ENCODE results near the gene PRPS1L1.

The PRPS1L1 gene

DNA sequence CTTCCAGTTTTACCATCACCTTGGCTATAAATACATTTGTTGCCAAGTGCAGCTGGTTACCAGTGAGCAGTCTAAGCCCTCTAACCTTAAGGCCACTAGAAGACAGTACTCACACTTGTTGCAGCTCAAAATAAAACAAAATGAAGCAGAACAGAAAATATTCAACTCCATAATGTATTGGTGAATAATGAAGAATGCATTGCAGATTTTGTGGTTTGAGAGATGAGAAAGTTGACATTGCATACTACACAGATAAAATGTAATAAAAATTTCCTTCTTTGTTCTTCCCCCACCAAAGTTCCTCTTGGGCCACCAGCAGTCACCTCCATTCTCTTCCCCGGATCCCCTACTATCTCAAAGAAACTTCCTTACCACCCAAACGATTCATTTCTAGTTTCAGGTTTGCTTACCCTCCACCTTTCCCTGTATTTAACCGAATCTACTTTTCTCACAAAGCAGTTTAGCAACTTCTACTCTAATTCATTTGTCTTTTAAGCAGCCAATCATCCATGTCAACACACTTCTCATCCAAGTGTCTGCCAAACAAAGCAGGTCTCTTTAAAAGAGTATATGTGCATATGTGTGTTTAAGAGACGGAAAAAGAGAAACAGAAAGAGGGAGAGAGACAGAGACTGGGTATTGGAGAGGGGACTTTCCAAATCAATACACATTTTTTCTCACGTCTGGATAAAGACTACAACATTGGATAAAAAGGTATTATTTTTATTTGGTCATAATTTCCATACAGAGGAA is 35.7 kb upstream of the PRPS1L1 start:
- TF ChIP-seq, protein P1, sequence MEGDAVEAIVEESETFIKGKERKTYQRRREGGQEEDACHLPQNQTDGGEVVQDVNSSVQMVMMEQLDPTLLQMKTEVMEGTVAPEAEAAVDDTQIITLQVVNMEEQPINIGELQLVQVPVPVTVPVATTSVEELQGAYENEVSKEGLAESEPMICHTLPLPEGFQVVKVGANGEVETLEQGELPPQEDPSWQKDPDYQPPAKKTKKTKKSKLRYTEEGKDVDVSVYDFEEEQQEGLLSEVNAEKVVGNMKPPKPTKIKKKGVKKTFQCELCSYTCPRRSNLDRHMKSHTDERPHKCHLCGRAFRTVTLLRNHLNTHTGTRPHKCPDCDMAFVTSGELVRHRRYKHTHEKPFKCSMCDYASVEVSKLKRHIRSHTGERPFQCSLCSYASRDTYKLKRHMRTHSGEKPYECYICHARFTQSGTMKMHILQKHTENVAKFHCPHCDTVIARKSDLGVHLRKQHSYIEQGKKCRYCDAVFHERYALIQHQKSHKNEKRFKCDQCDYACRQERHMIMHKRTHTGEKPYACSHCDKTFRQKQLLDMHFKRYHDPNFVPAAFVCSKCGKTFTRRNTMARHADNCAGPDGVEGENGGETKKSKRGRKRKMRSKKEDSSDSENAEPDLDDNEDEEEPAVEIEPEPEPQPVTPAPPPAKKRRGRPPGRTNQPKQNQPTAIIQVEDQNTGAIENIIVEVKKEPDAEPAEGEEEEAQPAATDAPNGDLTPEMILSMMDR (IDR thresholded peaks at IDR 0.05), result no peak
- Histone ChIP-seq H3K4me1 (no peaks in the 10 kb centered on the region), H3K36me3 (ENCODE audit: control insufficient read depth, insufficient read depth, low read length) (no peaks in the 10 kb centered on the region), H2AFZ (no peak overlapping the region), H3K27ac (no peak overlapping the region), H3K27me3 (ENCODE audit: control insufficient read depth, insufficient read depth, low read length) (no peaks in the 10 kb centered on the region), H3K4me2 (ENCODE audit: low read length) (no peak overlapping the region), H3K9ac (no peak overlapping the region), H3K79me2 (no peaks in the 10 kb centered on the region), H3K9me3 (ENCODE audit: control insufficient read depth, low read length) (no peaks in the 10 kb centered on the region), H3K4me3 (ENCODE audit: low read depth, low read length) (no peak overlapping the region)

DNA sequence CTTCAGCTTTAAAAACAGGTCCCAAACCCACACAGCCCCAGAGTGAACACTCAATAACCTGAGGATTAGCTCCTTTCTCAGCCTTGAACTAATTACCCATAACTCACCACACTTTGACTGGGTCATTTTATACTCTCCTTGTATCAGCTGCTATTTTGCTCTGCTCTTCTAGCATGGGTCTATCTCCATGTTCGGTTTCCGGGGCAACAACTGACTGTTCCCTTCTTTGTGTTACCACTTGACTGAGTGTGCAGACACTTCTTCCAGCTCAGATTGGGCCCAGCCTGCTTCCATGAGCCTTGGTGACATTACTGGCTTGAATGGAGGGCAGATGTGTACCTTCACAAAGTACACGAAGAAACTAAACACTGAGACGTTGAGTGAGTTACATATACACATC is 31.5 kb upstream of the PRPS1L1 start:
- H2AFZ ChIP-seq, result no peak overlapping the region
- no peak overlapping the region for H3K27ac ChIP-seq
- H3K4me2 ChIP-seq (ENCODE audit: low read length), result no peak overlapping the region
- H3K9me3 ChIP-seq (ENCODE audit: control insufficient read depth, low read length), result no peaks in the 10 kb centered on the region
- no peak overlapping the region for H3K9ac ChIP-seq
- H3K79me2 ChIP-seq, result no peaks in the 10 kb centered on the region
- H3K27me3 ChIP-seq (ENCODE audit: control insufficient read depth, insufficient read depth, low read length), result no peaks in the 10 kb centered on the region
- H3K4me1 ChIP-seq, result no peaks in the 10 kb centered on the region
- H3K4me3 ChIP-seq (ENCODE audit: low read depth, low read length), result no peak overlapping the region
- TF ChIP-seq, protein P1 (IDR thresholded peaks at IDR 0.05), result no peak
- H3K36me3 ChIP-seq (ENCODE audit: control insufficient read depth, insufficient read depth, low read length), result no peaks in the 10 kb centered on the region

DNA sequence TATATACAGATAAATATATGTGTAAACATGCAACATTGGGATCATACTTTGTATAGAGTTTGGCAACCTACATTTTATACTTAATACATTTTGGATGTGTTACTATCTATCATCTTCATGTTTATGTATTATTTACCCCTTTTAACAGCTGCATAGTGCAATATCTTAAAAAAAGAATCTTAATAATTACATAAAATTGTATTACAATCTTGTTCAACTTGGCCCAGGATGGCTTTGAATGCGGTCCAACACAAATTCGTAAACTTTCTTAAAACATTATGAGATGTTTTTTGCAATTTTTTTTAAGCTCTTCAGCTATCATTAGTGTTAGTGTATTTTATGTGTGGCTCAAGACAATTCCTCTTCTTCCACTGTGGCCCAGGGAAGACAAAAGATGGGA is 26.3 kb upstream of the PRPS1L1 start:
- Histone ChIP-seq H3K27me3 (ENCODE audit: control insufficient read depth, insufficient read depth, low read length) (no peaks in the 10 kb centered on the region), H3K4me1 (no peaks in the 10 kb centered on the region), H3K36me3 (ENCODE audit: control insufficient read depth, insufficient read depth, low read length) (no peaks in the 10 kb centered on the region), H3K9ac (no peak overlapping the region), H3K27ac (no peak overlapping the region), H3K4me2 (ENCODE audit: low read length) (no peak overlapping the region), H3K4me3 (ENCODE audit: low read depth, low read length) (no peak overlapping the region), H2AFZ (no peak overlapping the region), H3K9me3 (ENCODE audit: control insufficient read depth, low read length) (no peaks in the 10 kb centered on the region), H3K79me2 (no peaks in the 10 kb centered on the region)
- TF ChIP-seq, protein P1 (IDR thresholded peaks at IDR 0.05), result no peak

DNA sequence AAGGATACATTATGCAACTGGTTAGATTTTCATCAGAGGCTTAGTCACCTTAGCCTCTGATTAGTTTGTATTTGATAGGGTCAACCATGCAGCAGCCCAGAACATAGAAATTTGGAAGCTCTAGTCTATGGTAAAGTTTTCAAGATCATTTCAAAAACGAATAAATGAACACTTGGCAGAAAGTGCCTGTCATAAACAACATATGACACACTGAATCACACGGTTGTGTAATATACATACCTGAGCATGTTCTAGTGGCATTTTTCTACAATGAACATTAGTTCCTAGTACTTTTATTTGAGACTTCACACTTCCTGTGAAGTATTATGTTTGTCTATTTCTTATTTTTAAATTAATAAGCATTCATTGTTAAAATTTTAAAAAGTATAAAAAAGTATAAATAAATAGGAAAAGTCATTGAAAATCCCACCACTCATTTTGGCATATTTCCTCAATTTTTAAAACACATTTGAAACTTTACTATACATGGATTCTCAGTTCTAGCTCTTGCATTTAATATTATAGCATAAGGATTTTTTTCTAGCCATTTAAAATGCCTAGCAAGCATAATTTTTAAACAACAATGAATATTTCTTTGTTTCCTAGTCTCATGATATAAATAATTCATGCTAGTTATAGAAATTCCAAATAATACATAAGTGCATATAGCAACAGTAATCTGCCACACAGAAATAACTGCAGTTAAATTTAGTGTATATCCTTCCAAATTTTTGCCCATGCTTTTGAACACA is 25.7 kb upstream of the PRPS1L1 start:
- H3K4me1 ChIP-seq, result no peaks in the 10 kb centered on the region
- H3K4me2 ChIP-seq (ENCODE audit: low read length), result no peak overlapping the region
- no peak overlapping the region for H3K4me3 ChIP-seq (ENCODE audit: low read depth, low read length)
- no peaks in the 10 kb centered on the region for H3K36me3 ChIP-seq (ENCODE audit: control insufficient read depth, insufficient read depth, low read length)
- H3K27ac ChIP-seq, result no peak overlapping the region
- H3K27me3 ChIP-seq (ENCODE audit: control insufficient read depth, insufficient read depth, low read length), result no peaks in the 10 kb centered on the region
- H2AFZ ChIP-seq, result no peak overlapping the region
- no peak overlapping the region for H3K9ac ChIP-seq
- no peaks in the 10 kb centered on the region for H3K9me3 ChIP-seq (ENCODE audit: control insufficient read depth, low read length)
- H3K79me2 ChIP-seq, result no peaks in the 10 kb centered on the region
- TF ChIP-seq, protein P1 (IDR thresholded peaks at IDR 0.05), result no peak
